Epithelial cell of proximal tubule (primary cell): ENCODE results near the gene COG5. TPM values are rescaled to one million over a fixed set of nuclear protein-coding genes. Genes with fewer than 3 reads are reported as not detected.

Source experiments
- DNase-seq: peaks from one replicate; pipeline ENCODE4 v3.0.0-alpha.2; 2011; ENCODE audit warnings: low read depth
- H3K4me3 ChIP-seq: 2 replicates; pipeline ENCODE4 v1.5.1; 2011; ENCODE audit warnings: low read depth, mild to moderate bottlenecking, low read length
- CTCF ChIP-seq: conservative IDR thresholded peaks from 2 replicates; pipeline ENCODE4 v1.5.1; 2012; ENCODE audit warnings: low read depth, mild to moderate bottlenecking, low read length
- total RNA-seq: library from RNA; depleted of rRNA; stranded (reverse); fragments of >200 nt; gene quantifications from 2 replicates; pipeline ENCODE4 v1.2.3, GENCODE V29; 2015

COG5 gene
- total RNA-seq, 1 donor from 2014 or later = 31.4 TPM

GRCh38 chr7:107600816-107601215 lies 37.1 kb upstream of the COG5 start:
- TF ChIP-seq CTCF = no peak
- no peak overlapping the region for H3K4me3 ChIP-seq
- no peak for DNase-seq

GRCh38 chr7:107599262-107599661 lies 35.5 kb upstream of the COG5 start:
- no peak overlapping the region for H3K4me3 ChIP-seq
- no peak for TF ChIP-seq CTCF

GRCh38 chr7:107597953-107598352 lies 34.2 kb upstream of the COG5 start:
- no peak for DNase-seq
- no peak overlapping the region for H3K4me3 ChIP-seq
- no peak for TF ChIP-seq CTCF

More at GRCh38 chr7:107599262-107599661, 35.5 kb upstream of the COG5 start:
- DNase-seq = no peak

- no peak for TF ChIP-seq CTCF
- no peak for DNase-seq
- H3K4me3 ChIP-seq = no peak overlapping the region
Observed at GRCh38 chr7:107597582-107597916, 33.8 kb upstream of the COG5 start.

- no peak overlapping the region for H3K4me3 ChIP-seq
- DNase-seq = no peak
- no peak for TF ChIP-seq CTCF
Observed at GRCh38 chr7:107596881-107597581, 33.3 kb upstream of the COG5 start.

- H3K4me3 ChIP-seq = no peak overlapping the region
- peak; percentile 86 for DNase-seq
- TF ChIP-seq CTCF = no peak
Observed at GRCh38 chr7:107594961-107595737, 31.4 kb upstream of the COG5 start.
